Hepatocyte (in vitro differentiated cells): ENCODE data around the gene DPCD. TPM values are rescaled to one million over a fixed set of nuclear protein-coding genes. Genes with fewer than 3 reads are reported as not detected.
A peak's percentile ranks its signal among the peaks of the same experiment; 100 is the strongest.
"Not testable (repeated sequence)": the region's sequence is repeated elsewhere in the genome, so short reads cannot be mapped to it uniquely, and the experiment has no call there.

Experiments
- DNase-seq: peaks from one replicate; pipeline ENCODE4 v3.0.0-alpha.2; 2016; ENCODE audit warnings: low spot score
- H2AFZ ChIP-seq: fragments of 200-600 bp; sonication (generic); 2 replicates; pipeline ENCODE4 v1.6.0; 2016; ENCODE audit warnings: antibody characterized with exemption, mild to moderate bottlenecking
- H3K27ac ChIP-seq: fragments of 200-600 bp; sonication (generic); 2 replicates; pipeline ENCODE4 v1.5.1; 2016; ENCODE audit warnings: mild to moderate bottlenecking
- H3K27me3 ChIP-seq: fragments of 200-600 bp; sonication (generic); 2 replicates; pipeline ENCODE4 v1.6.1; 2016
- H3K36me3 ChIP-seq: fragments of 200-600 bp; sonication (generic); replicated peaks from 2 replicates; pipeline ENCODE4 v1.5.1; 2016; ENCODE audit warnings: low read depth; ENCODE audit not compliant: insufficient read depth
- H3K4me1 ChIP-seq: fragments of 200-600 bp; sonication (generic); 2 replicates; pipeline ENCODE4 v1.5.1; 2016; ENCODE audit warnings: mild to moderate bottlenecking, moderate library complexity; ENCODE audit not compliant: insufficient read depth
- H3K4me2 ChIP-seq: fragments of 200-600 bp; sonication (generic); 2 replicates; pipeline ENCODE4 v1.6.0; 2016
- H3K4me3 ChIP-seq: fragments of 200-600 bp; sonication (generic); 2 replicates; pipeline ENCODE4 v1.5.1; 2016; ENCODE audit warnings: mild to moderate bottlenecking
- H3K79me2 ChIP-seq: fragments of 200-600 bp; sonication (generic); 2 replicates; pipeline ENCODE4 v1.6.0; 2017; ENCODE audit warnings: mild to moderate bottlenecking
- H3K9me2 ChIP-seq: fragments of 200-600 bp; sonication (generic); replicated peaks from 2 replicates; pipeline ENCODE4 v1.6.0; 2017; ENCODE audit warnings: mild to moderate bottlenecking; ENCODE audit not compliant: insufficient read depth
- H3K9me3 ChIP-seq: fragments of 200-600 bp; sonication (generic); 2 replicates; pipeline ENCODE4 v1.5.1; 2016; ENCODE audit warnings: low read depth, mild to moderate bottlenecking
- H4K20me1 ChIP-seq: fragments of 200-600 bp; sonication (generic); 2 replicates; pipeline ENCODE4 v1.6.0; 2016; ENCODE audit warnings: mild to moderate bottlenecking; ENCODE audit not compliant: insufficient read depth, poor library complexity, severe bottlenecking
- CTCF ChIP-seq: fragments of 200-600 bp; sonication (generic); IDR thresholded peaks from 2 replicates; pipeline ENCODE4 v1.5.1; 2016; ENCODE audit warnings: antibody characterized with exemption, mild to moderate bottlenecking; ENCODE audit not compliant: poor library complexity
- EZH2 ChIP-seq: fragments of 200-600 bp; sonication (generic); IDR thresholded peaks from 2 replicates; pipeline ENCODE4 v1.6.1; 2016; ENCODE audit warnings: antibody characterized with exemption, mild to moderate bottlenecking, borderline replicate concordance
- EZH2phosphoT487 ChIP-seq: fragments of 200-600 bp; sonication (generic); IDR thresholded peaks from one replicate; pipeline ENCODE4 v1.6.1; 2018; ENCODE audit warnings: antibody characterized with exemption, mild to moderate bottlenecking, low read depth, moderate library complexity; ENCODE audit not compliant: unreplicated experiment, severe bottlenecking
- WGBS: methylation state at CpG from one replicate; pipeline ENCODE4 v1.1.6; 2016; ENCODE audit warnings: low lambda C conversion rate; ENCODE audit errors: missing lambda C conversion rate; 5-methylcytosine and 5-hydroxymethylcytosine counted together
- polyA plus RNA-seq: library from polyadenylated mRNA; unstranded; fragments of >200 nt; fragmentation: Nextera tagmentation; extraction: Ambion mirVana; gene quantifications from 2 replicates; pipeline ENCODE4 v1.2.1, GENCODE V29; 2016
- total RNA-seq: library from RNA; depleted of rRNA; stranded (reverse); fragments of >200 nt; gene quantifications from 2 replicates; pipeline ENCODE4 v1.2.3, GENCODE V29; 2014

Gene DPCD
- total and polyA plus RNA-seq, 2 experiments from 2014 or later = 24.8 to 26.5 TPM

- Histone ChIP-seq H3K79me2 (no peaks in the 10 kb centered on the region), H3K36me3 (no peaks in the 10 kb centered on the region), H3K27me3 (no peaks in the 10 kb centered on the region), H2AFZ (no peak overlapping the region), H3K4me2 (no peak overlapping the region), H4K20me1 (no peaks in the 10 kb centered on the region), H3K9me2 (no peaks in the 10 kb centered on the region), H3K27ac (no peak overlapping the region), H3K4me3 (no peak overlapping the region), H3K9me3 (no peaks in the 10 kb centered on the region), H3K4me1 (no peaks in the 10 kb centered on the region)
- WGBS = 87% methylated on average over 10 of the region's 10 CpGs
- DNase-seq = no peak
- TF ChIP-seq CTCF (no peak), EZH2 (no peak), EZH2phosphoT487 (no peak)
Measured at GRCh38 chr10:101580486-101581399, 7.4 kb upstream of the DPCD start.

- Histone ChIP-seq H3K79me2 (peaks cover 14% of the 10 kb centered on the region), H2AFZ (no peak overlapping the region), H3K4me2 (no peak overlapping the region), H3K27ac (no peak overlapping the region), H3K9me3 (no peaks in the 10 kb centered on the region), H4K20me1 (no peaks in the 10 kb centered on the region), H3K9me2 (no peaks in the 10 kb centered on the region), H3K4me1 (peaks cover 9% of the 10 kb centered on the region), H3K36me3 (no peaks in the 10 kb centered on the region), H3K27me3 (no peaks in the 10 kb centered on the region), H3K4me3 (no peak overlapping the region)
- TF ChIP-seq CTCF = no peak
- TF ChIP-seq EZH2 = no peak
- no peak for TF ChIP-seq EZH2phosphoT487
- no peak for DNase-seq
- WGBS = 98% methylated on average over 9 of the region's 9 CpGs
Measured at GRCh38 chr10:101585841-101586240, 2.3 kb upstream of the DPCD start.

GRCh38 chr10:101588879-101589278 is 758 bp downstream of the DPCD start:
- DNase-seq = peak; percentile 51
- H3K9me2 ChIP-seq = no peaks in the 10 kb centered on the region
- no peaks in the 10 kb centered on the region for H3K27me3 ChIP-seq
- peaks cover 14% of the 10 kb centered on the region for H3K79me2 ChIP-seq
- peak overlapping the region; percentile 80 for H3K4me2 ChIP-seq
- H3K4me1 ChIP-seq = peaks cover 9% of the 10 kb centered on the region
- WGBS = 50% methylated on average over 5 of the region's 5 CpGs
- H3K27ac ChIP-seq = no peak overlapping the region
- no peaks in the 10 kb centered on the region for H3K9me3 ChIP-seq
- no peaks in the 10 kb centered on the region for H4K20me1 ChIP-seq
- no peaks in the 10 kb centered on the region for H3K36me3 ChIP-seq
- TF ChIP-seq EZH2 (no peak), CTCF (no peak), EZH2phosphoT487 (no peak)
- peak overlapping the region; percentile 78 for H3K4me3 ChIP-seq
- peak overlapping the region; percentile 55 for H2AFZ ChIP-seq

- H3K9me2 ChIP-seq, H3K79me2 ChIP-seq, H4K20me1 ChIP-seq, DNase-seq, H3K27ac ChIP-seq, H3K4me1 ChIP-seq, H3K4me2 ChIP-seq, H2AFZ ChIP-seq, H3K36me3 ChIP-seq, H3K4me3 ChIP-seq, H3K27me3 ChIP-seq, H3K9me3 ChIP-seq: not testable (repeated sequence)
- WGBS = 61% methylated on average over 2 of the region's 2 CpGs
Measured at GRCh38 chr10:101593331-101593730, 5.2 kb downstream of the DPCD start.
